Mucosa of stomach (tissue), 1 donor: ENCODE measurements around the gene ZNF213.

Source experiments
- H3K27me3 ChIP-seq: one replicate; pipeline ENCODE4 v1.7.0; 2013; ENCODE audit warnings: mild to moderate bottlenecking, low read length; ENCODE audit not compliant: control insufficient read depth, insufficient read depth
- H3K36me3 ChIP-seq: one replicate; pipeline ENCODE4 v1.7.0; 2013; ENCODE audit warnings: low read length; ENCODE audit not compliant: control insufficient read depth, insufficient read depth
- H3K4me1 ChIP-seq: one replicate; pipeline ENCODE4 v1.7.0; 2013; ENCODE audit warnings: mild to moderate bottlenecking, low read length; ENCODE audit not compliant: control insufficient read depth, insufficient read depth
- H3K4me3 ChIP-seq: one replicate; pipeline ENCODE4 v1.7.0; 2013; ENCODE audit warnings: low read length
- H3K9ac ChIP-seq: one replicate; pipeline ENCODE4 v1.7.0; 2013; ENCODE audit warnings: mild to moderate bottlenecking, low read length, moderate library complexity
- H3K9me3 ChIP-seq: one replicate; pipeline ENCODE4 v1.7.0; 2013; ENCODE audit warnings: mild to moderate bottlenecking, low read length, moderate library complexity; ENCODE audit not compliant: control insufficient read depth
- donor health status: Pancreatic carcinoma.

ZNF213 gene, protein sequence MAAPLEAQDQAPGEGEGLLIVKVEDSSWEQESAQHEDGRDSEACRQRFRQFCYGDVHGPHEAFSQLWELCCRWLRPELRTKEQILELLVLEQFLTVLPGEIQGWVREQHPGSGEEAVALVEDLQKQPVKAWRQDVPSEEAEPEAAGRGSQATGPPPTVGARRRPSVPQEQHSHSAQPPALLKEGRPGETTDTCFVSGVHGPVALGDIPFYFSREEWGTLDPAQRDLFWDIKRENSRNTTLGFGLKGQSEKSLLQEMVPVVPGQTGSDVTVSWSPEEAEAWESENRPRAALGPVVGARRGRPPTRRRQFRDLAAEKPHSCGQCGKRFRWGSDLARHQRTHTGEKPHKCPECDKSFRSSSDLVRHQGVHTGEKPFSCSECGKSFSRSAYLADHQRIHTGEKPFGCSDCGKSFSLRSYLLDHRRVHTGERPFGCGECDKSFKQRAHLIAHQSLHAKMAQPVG

DNA sequence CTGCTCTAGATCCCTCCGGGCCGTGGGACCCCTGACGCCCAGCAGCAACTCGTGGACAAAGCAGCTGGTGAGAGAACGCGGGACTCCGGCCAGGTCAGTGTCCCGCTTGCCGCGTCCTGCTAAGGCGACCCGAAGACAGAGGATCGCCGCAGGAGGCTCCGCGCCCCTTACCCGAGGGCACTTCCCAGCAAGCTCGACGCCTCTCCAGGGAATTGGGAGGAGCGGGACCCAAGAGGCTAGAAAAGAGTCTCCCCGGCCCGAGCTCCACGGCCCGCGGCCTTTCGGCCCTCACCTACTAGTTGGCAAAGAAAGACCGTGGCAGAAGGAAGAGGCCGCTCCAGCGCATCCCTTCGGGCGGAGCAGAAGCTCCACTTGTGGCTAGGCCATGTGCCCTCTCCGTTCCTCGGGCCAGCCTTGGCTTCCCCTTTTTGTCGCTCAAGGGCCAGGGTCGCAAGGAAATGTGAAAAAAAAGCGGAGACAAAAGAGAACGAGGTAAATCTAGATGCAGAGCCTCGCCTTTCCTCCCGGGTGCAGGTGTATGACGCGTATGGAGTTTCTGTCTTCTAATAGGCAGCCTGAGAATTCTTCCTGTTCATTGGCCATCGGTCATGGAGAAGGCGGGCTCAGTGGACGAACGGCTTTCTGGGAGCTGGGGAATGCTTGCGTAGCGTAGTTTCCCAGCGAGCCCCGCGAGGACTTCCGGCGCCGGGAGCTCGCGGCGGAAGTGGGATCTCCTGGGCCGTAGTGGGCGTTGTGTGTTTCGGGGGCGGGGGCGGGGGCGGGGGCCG lies at the start of gene ZNF213:
Gene ZNF213 (plus strand): TSS at position 692 of the 788 bp plus-strand sequence. CDS start 2,252 bp downstream, outside the sequence.
- peaks cover 14% of the 10 kb centered on the region for H3K4me1 ChIP-seq

DNA sequence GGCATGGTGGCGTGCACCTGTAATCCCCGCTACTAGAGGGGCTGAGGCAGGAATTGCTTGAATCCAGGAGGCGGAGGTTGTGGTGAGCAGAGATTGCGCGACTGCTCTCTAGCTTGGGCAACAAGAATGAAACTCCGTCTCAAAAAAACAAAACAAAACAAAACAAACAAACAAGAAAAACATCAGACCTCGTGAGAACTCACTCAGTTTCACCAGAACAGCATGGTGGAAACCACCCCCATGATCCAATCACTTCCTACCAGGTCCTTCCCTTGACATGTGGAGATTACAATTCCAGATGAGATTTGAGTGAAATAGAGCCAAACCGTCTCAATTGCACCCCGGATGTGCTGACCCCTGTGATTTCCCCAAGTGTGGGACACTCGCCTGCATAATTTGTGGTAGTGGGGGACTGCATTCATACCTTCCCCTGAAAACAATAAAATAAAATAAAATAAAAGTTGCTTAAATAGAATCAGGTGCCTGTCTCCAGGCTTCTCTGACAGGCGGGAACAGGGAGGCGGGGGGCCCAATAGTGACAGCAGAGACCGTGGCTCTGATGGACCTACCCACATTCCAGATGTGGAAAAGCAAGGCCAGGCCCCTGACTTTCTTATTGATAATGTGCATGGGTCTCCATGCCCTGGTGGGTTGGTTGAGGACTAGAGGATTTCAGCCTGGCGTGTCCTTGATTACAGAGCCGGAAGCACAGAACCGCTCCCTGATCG lies 48.8 kb upstream of the ZNF213 start:
- H3K4me3 ChIP-seq = no peak overlapping the region
- H3K4me1 ChIP-seq = peaks cover 9% of the 10 kb centered on the region
- no peaks in the 10 kb centered on the region for H3K27me3 ChIP-seq
- H3K9ac ChIP-seq = no peak overlapping the region
- H3K9me3 ChIP-seq = no peaks in the 10 kb centered on the region
- no peaks in the 10 kb centered on the region for H3K36me3 ChIP-seq

More for the DNA sequence above, at the start of gene ZNF213:
- H3K9me3 ChIP-seq = no peaks in the 10 kb centered on the region
- H3K27me3 ChIP-seq = no peaks in the 10 kb centered on the region
- H3K9ac ChIP-seq = peak within 1 kb of the TSS; percentile 97
- no peaks in the 10 kb centered on the region for H3K36me3 ChIP-seq
- peak within 1 kb of the TSS; percentile 81 for H3K4me3 ChIP-seq

GRCh38 chr16:3086596-3087242 lies 48.1 kb upstream of the ZNF213 start:
- Histone ChIP-seq H3K9me3 (no peaks in the 10 kb centered on the region), H3K4me3 (no peak overlapping the region), H3K36me3 (no peaks in the 10 kb centered on the region), H3K9ac (no peak overlapping the region), H3K4me1 (peaks cover 9% of the 10 kb centered on the region), H3K27me3 (peaks cover 4% of the 10 kb centered on the region)

GRCh38 chr16:3087243-3088235 lies 47.3 kb upstream of the ZNF213 start:
- Histone ChIP-seq H3K9ac (peak overlapping the region; percentile 22), H3K36me3 (no peaks in the 10 kb centered on the region), H3K4me3 (no peak overlapping the region), H3K27me3 (peaks cover 6% of the 10 kb centered on the region), H3K9me3 (no peaks in the 10 kb centered on the region), H3K4me1 (peaks cover 9% of the 10 kb centered on the region)

- H3K9me3 ChIP-seq = no peaks in the 10 kb centered on the region
- no peaks in the 10 kb centered on the region for H3K36me3 ChIP-seq
These were observed 46.4 kb upstream of the ZNF213 start for GRCh38 chr16:3088450-3088849.

DNA sequence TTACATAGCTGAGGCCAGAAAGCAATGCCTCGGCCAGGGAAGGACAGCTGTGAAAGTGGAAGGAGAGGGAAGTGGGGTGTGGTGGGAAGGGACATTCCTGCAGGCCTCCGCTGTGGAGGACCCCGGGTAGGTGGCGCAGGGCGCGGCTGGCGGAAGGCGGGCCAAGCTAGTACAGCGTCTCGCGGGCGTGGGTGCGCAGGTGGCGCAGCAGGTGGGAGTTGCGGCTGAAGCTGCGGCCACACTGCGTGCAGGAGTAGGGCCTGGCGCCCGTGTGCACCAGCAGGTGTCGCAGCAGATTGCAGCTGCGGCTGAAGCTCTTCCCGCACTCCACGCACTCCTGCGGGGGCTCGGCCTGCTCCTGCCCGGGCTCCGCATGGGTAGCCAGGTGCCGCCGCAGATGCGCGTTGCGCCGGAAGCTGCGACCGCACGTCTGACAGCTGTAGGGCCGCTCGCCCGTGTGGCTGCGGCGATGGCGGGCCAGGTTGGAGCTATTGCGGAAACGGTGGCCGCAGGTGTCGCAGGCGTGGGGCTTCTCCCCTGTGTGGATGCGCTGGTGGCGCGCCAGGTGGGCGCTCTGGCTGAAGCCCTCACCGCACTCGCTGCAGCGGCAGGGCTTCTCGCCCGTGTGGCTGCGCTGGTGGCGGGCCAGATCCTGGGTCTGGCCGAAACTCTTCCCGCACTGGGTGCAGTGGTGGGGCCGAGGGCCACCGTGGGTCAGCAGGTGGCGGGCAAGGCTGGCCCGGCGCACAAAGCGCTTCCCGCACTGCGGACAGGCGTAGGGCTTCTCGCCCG lies 45.7 kb upstream of the ZNF213 start:
- Histone ChIP-seq H3K9ac (no peak overlapping the region), H3K4me1 (peaks cover 9% of the 10 kb centered on the region), H3K36me3 (no peaks in the 10 kb centered on the region), H3K27me3 (peaks cover 6% of the 10 kb centered on the region), H3K9me3 (no peaks in the 10 kb centered on the region), H3K4me3 (no peak overlapping the region)

More at GRCh38 chr16:3088450-3088849, 46.4 kb upstream of the ZNF213 start:
- H3K9ac ChIP-seq = no peak overlapping the region
- peaks cover 6% of the 10 kb centered on the region for H3K27me3 ChIP-seq
- H3K4me1 ChIP-seq = peaks cover 9% of the 10 kb centered on the region
- no peak overlapping the region for H3K4me3 ChIP-seq

DNA sequence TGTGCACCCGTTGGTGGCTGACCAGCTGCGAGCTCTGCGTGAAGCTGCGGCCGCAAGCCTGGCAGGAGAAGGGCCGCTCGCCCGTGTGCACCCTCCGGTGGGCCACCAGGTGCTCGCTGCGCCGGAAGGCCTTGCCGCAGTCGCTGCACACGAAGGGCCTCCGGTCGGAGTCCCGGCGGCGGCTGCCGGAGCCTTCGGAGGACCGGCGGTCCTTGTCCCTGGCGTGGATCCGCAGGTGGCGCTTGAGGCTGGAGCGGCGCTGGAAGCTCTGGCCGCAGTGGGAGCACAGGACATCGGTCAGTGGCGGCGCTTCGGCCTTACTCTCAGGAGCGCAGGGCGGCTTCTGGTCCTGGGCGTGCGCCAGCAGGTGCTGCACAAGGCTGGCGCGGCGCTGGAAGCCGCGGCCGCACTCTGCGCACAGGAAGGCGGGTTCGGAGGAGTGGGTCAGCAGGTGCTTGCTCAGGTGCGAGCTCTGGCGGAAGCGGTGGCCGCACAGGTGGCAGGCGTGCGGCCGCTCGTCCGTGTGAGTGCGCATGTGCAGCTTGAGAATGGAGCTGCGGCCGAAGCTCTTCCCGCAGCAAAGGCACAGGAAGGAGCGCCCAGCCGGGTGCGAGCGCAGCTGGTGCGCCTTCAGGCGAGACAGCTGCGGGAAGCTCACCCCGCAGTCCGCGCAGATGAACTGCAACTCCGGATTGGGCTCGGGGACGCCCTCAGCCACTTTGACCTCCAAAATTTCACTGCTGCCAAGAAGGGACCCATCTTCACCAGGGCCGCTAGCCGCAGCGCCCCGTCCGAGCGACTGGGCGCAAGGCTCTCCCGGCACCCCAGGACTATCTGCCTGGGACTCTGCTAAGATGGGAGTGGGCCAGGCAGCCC lies 44.9 kb upstream of the ZNF213 start:
- H3K4me1 ChIP-seq = peaks cover 9% of the 10 kb centered on the region
- H3K4me3 ChIP-seq = no peak overlapping the region
- no peaks in the 10 kb centered on the region for H3K36me3 ChIP-seq
- H3K27me3 ChIP-seq = peaks cover 6% of the 10 kb centered on the region
- H3K9ac ChIP-seq = no peak overlapping the region
- no peaks in the 10 kb centered on the region for H3K9me3 ChIP-seq

GRCh38 chr16:3091551-3091950 lies 43.3 kb upstream of the ZNF213 start:
- Histone ChIP-seq H3K9me3 (no peaks in the 10 kb centered on the region), H3K4me1 (peaks cover 7% of the 10 kb centered on the region), H3K4me3 (no peak overlapping the region), H3K27me3 (peaks cover 6% of the 10 kb centered on the region), H3K9ac (no peak overlapping the region), H3K36me3 (no peaks in the 10 kb centered on the region)

- H3K4me1 ChIP-seq = no peaks in the 10 kb centered on the region
- H3K9ac ChIP-seq = no peak overlapping the region
- H3K27me3 ChIP-seq = peaks cover 6% of the 10 kb centered on the region
These were observed 42.3 kb upstream of the ZNF213 start for GRCh38 chr16:3092501-3092941.

More at GRCh38 chr16:3092501-3092941, 42.3 kb upstream of the ZNF213 start:
- Histone ChIP-seq H3K36me3 (no peaks in the 10 kb centered on the region), H3K9me3 (no peaks in the 10 kb centered on the region), H3K4me3 (no peak overlapping the region)
